ENCODE results near the gene MAD1L1. TPM values are rescaled to one million over a fixed set of nuclear protein-coding genes. Genes with fewer than 3 reads are reported as not detected.
"Not testable (repeated sequence)": the region's sequence is repeated elsewhere in the genome, so short reads cannot be mapped to it uniquely, and the experiment has no call there.

MAD1L1 gene
- total and polyA plus RNA-seq, 5 donors from 2014 or later = 225 to 380 (median 300) TPM

DNA sequence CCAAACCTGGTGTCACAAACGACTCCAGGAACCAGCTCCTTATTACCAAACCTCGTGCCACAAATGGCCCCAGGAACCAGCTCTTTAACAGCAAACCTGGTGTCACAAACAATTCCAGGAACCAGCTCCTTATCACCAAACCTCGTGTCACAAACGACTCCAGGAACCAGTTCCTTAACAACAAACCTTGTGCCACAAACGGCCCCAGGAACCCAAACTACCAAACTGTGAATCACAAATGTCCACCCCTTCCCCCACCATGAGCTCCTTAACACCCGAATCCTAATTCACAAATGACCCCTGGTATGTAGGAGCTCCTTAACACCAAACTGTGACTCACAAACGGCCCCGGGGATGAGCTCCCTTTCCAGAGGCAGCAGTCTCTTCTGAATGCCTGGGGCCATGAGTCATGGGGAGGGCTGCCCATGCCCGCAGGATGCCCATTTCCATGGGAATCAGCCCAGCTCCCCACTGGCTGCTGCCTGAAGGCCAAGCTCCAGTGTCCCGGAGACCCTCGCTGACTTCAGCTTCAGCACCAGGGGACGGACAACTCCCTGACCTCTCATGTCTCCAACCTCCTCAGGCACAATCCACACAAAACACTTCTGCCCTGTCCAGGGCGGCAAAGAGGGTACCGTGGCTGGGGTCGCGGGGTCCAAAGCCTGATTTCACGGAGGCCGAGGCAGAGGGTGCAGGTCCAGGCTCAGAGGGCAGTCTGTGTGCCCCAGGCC lies 349.5 kb downstream of the MAD1L1 start:
- Histone ChIP-seq H3K4me1 (ENCODE audit: control insufficient read depth, insufficient read depth, low read length, poor library complexity, severe bottlenecking) (peaks cover 12% of the 10 kb centered on the region), H3K4me3 (ENCODE audit: low read depth, low read length) (no peak overlapping the region), H3K36me3 (ENCODE audit: control insufficient read depth, insufficient read depth, low read length) (peaks cover 38% of the 10 kb centered on the region), H3K27me3 (ENCODE audit: control insufficient read depth, insufficient read depth, low read length) (no peaks in the 10 kb centered on the region), H3K27ac (ENCODE audit: insufficient read depth, low read length, poor library complexity, severe bottlenecking) (no peak overlapping the region), H3K9me3 (ENCODE audit: control insufficient read depth in 2 of 2, low read length in 2 of 2) (peaks cover 0 to 3% of the 10 kb centered on the region in 2 experiments)
- no peak overlapping the region for H3K4me3 Mint-ChIP-seq
- ATAC-seq (ENCODE audit: low read depth in 2 of 2) (no peak), DNase-seq (peak in 1 of 3 donors; percentile 64)
- peak overlapping the region; percentile 49 to 74 (median 71) for H3K27ac Mint-ChIP-seq
- peaks cover 0 to 4% (median 0%) of the 10 kb centered on the region in 7 donors for H3K9me3 Mint-ChIP-seq
- H3K36me3 Mint-ChIP-seq = peaks cover 34% of the 10 kb centered on the region
- peaks cover 6 to 37% (median 14%) of the 10 kb centered on the region in 4 donors for H3K4me1 Mint-ChIP-seq
- no peaks in the 10 kb centered on the region for H3K27me3 Mint-ChIP-seq

DNA sequence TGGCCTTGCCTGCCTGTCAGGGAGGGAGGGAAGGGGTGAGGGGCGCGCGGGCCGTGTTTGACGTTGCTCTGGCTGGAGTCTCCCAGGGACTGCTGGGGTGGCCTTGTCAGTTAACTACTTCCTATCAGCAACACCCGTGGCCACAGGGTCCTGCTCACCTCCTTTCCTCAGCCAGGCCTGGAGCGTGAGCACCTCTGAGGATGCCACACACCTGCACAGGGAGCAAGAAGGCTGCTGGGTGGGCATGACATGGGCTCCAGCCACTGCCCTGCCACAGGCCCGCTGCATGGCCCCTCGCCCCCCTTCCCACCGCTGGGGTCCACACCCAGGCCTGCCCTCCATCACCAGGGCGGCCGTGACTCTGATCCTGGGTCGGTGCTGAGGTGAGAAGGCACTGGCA lies 350.3 kb downstream of the MAD1L1 start:
- Histone ChIP-seq H3K27ac (ENCODE audit: insufficient read depth, low read length, poor library complexity, severe bottlenecking) (no peak overlapping the region), H3K27me3 (ENCODE audit: control insufficient read depth, insufficient read depth, low read length) (no peaks in the 10 kb centered on the region), H3K36me3 (ENCODE audit: control insufficient read depth, insufficient read depth, low read length) (peaks cover 33% of the 10 kb centered on the region), H3K9me3 (ENCODE audit: control insufficient read depth in 2 of 2, low read length in 2 of 2) (peaks cover 4 to 9% of the 10 kb centered on the region in 2 experiments), H3K4me1 (ENCODE audit: control insufficient read depth, insufficient read depth, low read length, poor library complexity, severe bottlenecking) (peaks cover 12% of the 10 kb centered on the region), H3K4me3 (ENCODE audit: low read depth, low read length) (no peak overlapping the region)
- H3K27ac Mint-ChIP-seq = peak overlapping the region in 1 of 3 donors; percentile 49
- no peak overlapping the region for H3K4me3 Mint-ChIP-seq
- no peak for ATAC-seq (ENCODE audit: low read depth in 2 of 2)
- peaks cover 0 to 8% (median 2%) of the 10 kb centered on the region in 7 donors for H3K9me3 Mint-ChIP-seq
- H3K4me1 Mint-ChIP-seq = peaks cover 6 to 33% (median 14%) of the 10 kb centered on the region in 4 donors
- no peaks in the 10 kb centered on the region for H3K27me3 Mint-ChIP-seq
- no peak for DNase-seq
- peaks cover 29% of the 10 kb centered on the region for H3K36me3 Mint-ChIP-seq

DNA sequence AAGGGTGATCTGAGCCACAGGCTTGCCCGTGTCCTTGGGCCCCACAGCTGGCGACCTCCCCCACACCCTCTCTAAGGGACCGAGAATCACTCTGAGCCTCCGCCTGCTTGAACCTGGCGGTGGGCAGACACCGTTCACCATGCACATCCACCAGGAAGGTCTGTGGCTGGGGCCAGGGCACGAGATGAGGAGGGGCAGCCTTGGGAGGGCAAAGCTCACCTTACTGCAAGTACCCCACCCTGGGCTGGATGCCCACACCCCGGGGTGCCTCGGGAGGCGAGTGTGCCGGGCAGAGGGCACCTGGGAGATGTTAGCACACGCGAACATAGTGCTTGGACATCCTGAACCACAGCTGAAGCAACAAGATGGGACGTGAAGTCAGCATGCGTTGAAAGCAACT lies 350.8 kb downstream of the MAD1L1 start:
- Mint-ChIP-seq H3K9me3 (peaks cover 0 to 8% (median 2%) of the 10 kb centered on the region in 7 donors), H3K27ac (peak overlapping the region in 2 of 3 donors; percentile 38 to 51), H3K27me3 (no peaks in the 10 kb centered on the region), H3K4me3 (peak overlapping the region in 1 of 4 donors; percentile 33), H3K36me3 (peaks cover 29% of the 10 kb centered on the region), H3K4me1 (peaks cover 6 to 33% (median 14%) of the 10 kb centered on the region in 4 donors)
- Histone ChIP-seq H3K9me3 (ENCODE audit: control insufficient read depth in 2 of 2, low read length in 2 of 2) (peaks cover 4 to 9% of the 10 kb centered on the region in 2 experiments), H3K36me3 (ENCODE audit: control insufficient read depth, insufficient read depth, low read length) (peaks cover 28% of the 10 kb centered on the region), H3K4me3 (ENCODE audit: low read depth, low read length) (no peak overlapping the region), H3K27me3 (ENCODE audit: control insufficient read depth, insufficient read depth, low read length) (no peaks in the 10 kb centered on the region), H3K27ac (ENCODE audit: insufficient read depth, low read length, poor library complexity, severe bottlenecking) (no peak overlapping the region), H3K4me1 (ENCODE audit: control insufficient read depth, insufficient read depth, low read length, poor library complexity, severe bottlenecking) (peaks cover 12% of the 10 kb centered on the region)
- ATAC-seq (ENCODE audit: low read depth in 2 of 2) = no peak
- no peak for DNase-seq

DNA sequence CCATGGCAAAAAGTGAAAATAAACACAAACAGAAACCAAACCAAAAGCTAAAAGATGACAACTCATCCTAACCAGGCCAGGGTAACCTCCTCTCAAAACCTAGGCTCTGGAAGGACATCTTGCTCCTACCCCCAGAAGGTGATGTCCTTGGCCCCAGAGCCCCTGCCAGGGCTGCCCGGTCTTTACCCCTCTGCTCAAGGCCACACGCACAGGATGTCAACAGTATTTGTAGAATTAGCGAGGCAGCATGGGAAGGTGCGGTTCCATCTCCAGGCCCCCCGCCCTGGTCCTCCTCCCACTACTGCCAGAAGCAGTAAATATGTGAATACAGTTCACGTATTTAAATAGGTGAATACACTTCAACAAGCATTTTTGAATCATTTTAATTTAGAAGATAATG lies 356.1 kb downstream of the MAD1L1 start:
- H3K4me1 ChIP-seq (ENCODE audit: control insufficient read depth, insufficient read depth, low read length, poor library complexity, severe bottlenecking); DNase-seq; H3K27ac Mint-ChIP-seq; H3K4me3 ChIP-seq (ENCODE audit: low read depth, low read length); H3K9me3 Mint-ChIP-seq; H3K27ac ChIP-seq (ENCODE audit: insufficient read depth, low read length, poor library complexity, severe bottlenecking); H3K9me3 ChIP-seq (ENCODE audit: control insufficient read depth in 2 of 2, low read length in 2 of 2); H3K4me3 Mint-ChIP-seq; H3K27me3 ChIP-seq (ENCODE audit: control insufficient read depth, insufficient read depth, low read length); H3K27me3 Mint-ChIP-seq; ATAC-seq (ENCODE audit: low read depth in 2 of 2): not testable (repeated sequence)
- H3K4me1 Mint-ChIP-seq = peaks cover 6 to 22% (median 8%) of the 10 kb centered on the region in 4 donors
- H3K36me3 ChIP-seq (ENCODE audit: control insufficient read depth, insufficient read depth, low read length) = peaks cover 23% of the 10 kb centered on the region
- peaks cover 22% of the 10 kb centered on the region for H3K36me3 Mint-ChIP-seq

DNA sequence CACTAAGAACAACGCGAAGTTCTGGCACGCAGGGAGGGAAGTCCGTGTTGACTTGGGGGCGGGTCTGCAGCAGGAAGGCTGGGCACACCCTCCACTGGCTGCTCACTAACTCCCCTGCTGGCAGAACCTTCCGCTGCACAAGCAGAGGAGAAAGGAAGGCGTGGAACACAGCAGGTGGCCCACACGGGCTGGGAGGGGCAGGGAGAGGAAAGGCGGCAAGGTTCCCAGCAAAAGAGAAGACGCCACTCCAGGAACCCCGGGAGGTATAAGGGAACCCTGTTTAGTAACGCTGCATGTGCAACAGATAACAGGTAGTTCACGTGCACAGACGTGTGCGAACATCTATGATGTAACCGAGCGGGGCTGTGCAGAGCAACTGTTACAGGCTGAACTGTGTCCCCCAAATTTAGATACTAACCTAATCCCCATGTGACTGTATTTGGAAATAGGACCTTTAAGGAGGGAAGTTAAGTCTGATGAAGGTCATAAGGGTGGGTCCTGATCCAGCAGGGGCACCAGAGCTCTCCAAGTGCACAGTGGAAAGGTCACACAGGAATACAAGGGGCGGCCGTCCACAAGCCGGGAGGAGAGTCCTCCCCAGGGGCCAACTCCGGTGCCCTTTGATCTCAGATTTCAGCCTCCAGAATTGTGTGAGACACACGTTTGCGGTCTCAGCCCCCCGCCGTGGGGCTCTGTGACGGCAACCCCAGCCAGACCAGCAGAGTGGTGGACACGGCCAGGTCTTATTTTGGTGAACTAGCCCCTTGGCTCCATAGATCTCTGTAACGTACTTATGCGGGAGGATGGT lies 357.1 kb downstream of the MAD1L1 start:
- peak overlapping the region in 1 of 4 donors; percentile 21 for H3K4me3 Mint-ChIP-seq
- H3K4me1 ChIP-seq (ENCODE audit: control insufficient read depth, insufficient read depth, low read length, poor library complexity, severe bottlenecking) = not testable (repeated sequence)

DNA sequence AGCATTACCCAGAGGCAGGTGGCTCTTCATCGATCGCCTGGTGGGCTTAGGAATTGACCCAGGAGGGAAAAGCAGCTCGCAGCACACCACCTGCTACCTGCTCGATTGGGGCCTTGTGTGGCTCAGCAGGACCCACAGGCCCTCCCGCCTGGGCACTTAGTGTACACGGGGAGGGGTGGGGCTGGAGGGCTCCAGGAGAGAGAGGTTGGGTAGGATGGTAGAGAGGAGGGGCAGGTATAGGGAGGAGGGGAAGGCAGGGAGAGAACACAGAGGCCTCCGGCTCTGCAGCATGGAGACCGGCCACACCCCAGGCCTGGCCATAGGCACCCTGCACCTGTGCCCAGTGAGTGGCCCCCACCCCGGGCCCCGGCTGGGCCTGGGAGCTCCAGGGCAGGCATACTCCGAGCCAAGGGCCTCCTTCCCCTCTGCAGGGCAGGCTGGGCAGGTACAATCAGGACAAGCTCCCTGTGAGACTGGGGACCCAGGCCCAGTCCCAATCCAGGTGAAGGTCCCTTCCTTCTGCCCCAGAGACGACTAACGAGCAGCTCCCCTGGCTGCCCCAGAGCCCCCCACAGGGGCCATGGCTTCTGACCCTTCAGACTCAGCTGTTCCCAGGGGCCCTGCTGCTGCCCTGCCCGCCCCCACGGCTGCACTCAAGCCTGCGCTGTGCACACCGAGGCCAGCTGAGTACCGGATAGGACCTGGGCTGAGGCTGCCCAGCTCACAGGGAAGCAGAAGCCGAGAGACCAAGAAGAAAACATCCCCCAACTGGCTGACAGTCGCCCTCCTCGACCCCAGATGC lies 358.0 kb downstream of the MAD1L1 start:
- Mint-ChIP-seq H3K4me1 (peaks cover 2 to 20% (median 6%) of the 10 kb centered on the region in 4 donors), H3K36me3 (peaks cover 20% of the 10 kb centered on the region), H3K27ac (peak overlapping the region in 1 of 3 donors; percentile 23)
- H3K27me3 Mint-ChIP-seq; H3K4me3 ChIP-seq (ENCODE audit: low read depth, low read length); H3K27me3 ChIP-seq (ENCODE audit: control insufficient read depth, insufficient read depth, low read length); H3K36me3 ChIP-seq (ENCODE audit: control insufficient read depth, insufficient read depth, low read length); H3K4me3 Mint-ChIP-seq; H3K27ac ChIP-seq (ENCODE audit: insufficient read depth, low read length, poor library complexity, severe bottlenecking); H3K4me1 ChIP-seq (ENCODE audit: control insufficient read depth, insufficient read depth, low read length, poor library complexity, severe bottlenecking); H3K9me3 Mint-ChIP-seq; ATAC-seq (ENCODE audit: low read depth in 2 of 2); H3K9me3 ChIP-seq (ENCODE audit: control insufficient read depth in 2 of 2, low read length in 2 of 2); DNase-seq: not testable (repeated sequence)

More for the DNA sequence above, 357.1 kb downstream of the MAD1L1 start:
- H3K4me3 ChIP-seq (ENCODE audit: low read depth, low read length); H3K27ac ChIP-seq (ENCODE audit: insufficient read depth, low read length, poor library complexity, severe bottlenecking); H3K27me3 ChIP-seq (ENCODE audit: control insufficient read depth, insufficient read depth, low read length); H3K9me3 Mint-ChIP-seq; H3K27me3 Mint-ChIP-seq; H3K9me3 ChIP-seq (ENCODE audit: control insufficient read depth in 2 of 2, low read length in 2 of 2): not testable (repeated sequence)
- peak; percentile 67 to 85 for ATAC-seq (ENCODE audit: low read depth in 2 of 2)
- Mint-ChIP-seq H3K27ac (peak overlapping the region in 2 of 3 donors; percentile 23 to 36), H3K36me3 (peaks cover 20% of the 10 kb centered on the region), H3K4me1 (peaks cover 2 to 19% (median 6%) of the 10 kb centered on the region in 4 donors)
- H3K36me3 ChIP-seq (ENCODE audit: control insufficient read depth, insufficient read depth, low read length) = peaks cover 17% of the 10 kb centered on the region
- peak in 1 of 3 donors; percentile 21 for DNase-seq

DNA sequence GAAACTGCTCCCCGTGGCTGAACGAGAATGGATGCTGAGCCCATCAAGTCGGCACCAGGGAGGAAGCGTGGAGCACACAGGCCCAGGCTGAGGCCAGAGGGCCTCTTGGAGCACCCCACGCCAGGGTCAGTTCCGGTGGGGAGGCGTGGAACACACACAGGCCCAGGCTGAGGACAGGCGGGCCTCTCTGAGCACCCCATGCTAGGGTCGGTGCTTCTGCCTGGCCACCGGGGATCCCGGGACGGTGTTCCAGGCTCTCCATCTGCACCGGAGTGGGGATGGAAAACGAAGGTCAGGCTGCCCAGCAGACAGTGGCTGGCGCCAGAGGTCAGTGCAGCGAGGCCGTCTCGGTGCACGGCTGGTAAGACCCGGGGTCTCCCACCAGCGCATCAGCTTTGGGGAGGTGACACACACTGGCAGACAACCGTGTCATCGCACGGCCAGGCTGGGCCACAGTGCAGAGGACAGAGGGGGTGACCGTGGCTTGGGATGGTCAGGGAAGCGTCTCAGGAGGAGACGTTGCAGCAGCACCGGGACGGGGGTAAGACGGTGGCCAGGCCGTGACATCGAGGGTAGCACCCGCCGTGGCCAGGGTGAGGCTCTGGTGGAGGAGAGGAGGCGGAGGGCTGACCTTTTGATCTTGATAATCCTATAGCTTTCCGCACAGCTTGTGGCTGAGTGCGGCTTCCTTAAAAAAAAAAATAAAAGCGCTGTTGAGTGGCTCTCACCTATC lies 358.7 kb downstream of the MAD1L1 start:
- Histone ChIP-seq H3K4me1 (ENCODE audit: control insufficient read depth, insufficient read depth, low read length, poor library complexity, severe bottlenecking) (peaks cover 3% of the 10 kb centered on the region), H3K36me3 (ENCODE audit: control insufficient read depth, insufficient read depth, low read length) (peaks cover 10% of the 10 kb centered on the region), H3K9me3 (ENCODE audit: control insufficient read depth in 2 of 2, low read length in 2 of 2) (peaks cover 4 to 9% of the 10 kb centered on the region in 2 experiments), H3K27me3 (ENCODE audit: control insufficient read depth, insufficient read depth, low read length) (no peaks in the 10 kb centered on the region), H3K4me3 (ENCODE audit: low read depth, low read length) (no peak overlapping the region), H3K27ac (ENCODE audit: insufficient read depth, low read length, poor library complexity, severe bottlenecking) (no peak overlapping the region)
- no peak overlapping the region for H3K4me3 Mint-ChIP-seq
- peaks cover 0 to 8% (median 2%) of the 10 kb centered on the region in 7 donors for H3K9me3 Mint-ChIP-seq
- ATAC-seq (ENCODE audit: low read depth in 2 of 2) (no peak), DNase-seq (no peak)
- peaks cover 0 to 24% (median 4%) of the 10 kb centered on the region in 4 donors for H3K4me1 Mint-ChIP-seq
- H3K27ac Mint-ChIP-seq = no peak overlapping the region
- H3K36me3 Mint-ChIP-seq = peaks cover 13% of the 10 kb centered on the region
- H3K27me3 Mint-ChIP-seq = no peaks in the 10 kb centered on the region
